ENCODE measurements around the gene KLK2. TPM values are rescaled to one million over a fixed set of nuclear protein-coding genes. Genes with fewer than 3 reads are reported as not detected.

KLK2 gene
- total and polyA plus RNA-seq, 2 of the 8 experiments (the other 6 are each of a cell fraction or from before 2014, with no cell fraction given) = 0.20 TPM; not detected in 1

DNA sequence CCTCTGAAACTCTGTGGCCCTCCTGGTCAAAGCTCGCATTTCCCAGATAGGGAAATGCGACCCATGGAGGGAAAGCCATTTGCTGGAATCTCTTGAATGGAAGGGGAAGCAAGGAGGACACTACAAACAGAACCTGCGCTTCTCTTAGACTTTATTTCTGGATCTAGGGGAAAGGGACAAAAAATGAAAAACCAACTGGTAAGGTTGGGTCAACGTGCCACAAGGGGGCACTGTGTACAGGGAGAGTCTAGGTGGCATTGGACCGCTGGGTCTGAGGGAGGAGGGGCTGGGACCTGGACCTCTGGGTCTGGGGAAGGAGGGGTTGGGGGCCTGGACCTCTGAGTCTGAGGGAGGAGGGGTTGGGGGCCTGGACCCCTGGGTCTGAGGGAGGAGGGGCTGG lies 33.0 kb downstream of the KLK2 start:
- Histone ChIP-seq H4K20me1 (replicated peaks in 1 of 2; ENCODE audit: control insufficient read depth in 1 of 2, insufficient read depth in 2 of 2, low read length in 2 of 2) (peaks cover 0 to 2% of the 10 kb centered on the region in 2 experiments), H3K79me1 (ENCODE audit: low read depth, low read length) (no peaks in the 10 kb centered on the region), H2BK5ac (ENCODE audit: low read depth, low read length) (no peak overlapping the region), H2BK15ac (ENCODE audit: low read length) (no peak overlapping the region), H4K91ac (replicated peaks; ENCODE audit: insufficient read length, low read length) (no peak overlapping the region), H2BK120ac (replicated peaks; ENCODE audit: low read depth, low read length) (no peak overlapping the region), H2AK5ac (ENCODE audit: low read depth, low read length) (no peak overlapping the region), H3K14ac (ENCODE audit: insufficient read length) (no peak overlapping the region), H4K8ac (ENCODE audit: extremely low read depth, insufficient read depth, low read length) (no peak overlapping the region), H4K5ac (ENCODE audit: insufficient read length, low read depth, low read length) (no peak overlapping the region), H2BK20ac (ENCODE audit: low read length) (no peak overlapping the region), H3K36me3 (ENCODE audit: control insufficient read depth in 2 of 4, insufficient read depth in 4 of 4, low read length in 3 of 4) (no peaks in the 10 kb centered on the region), H3K18ac (ENCODE audit: extremely low read depth, low read length) (no peak overlapping the region), H3K79me2 (ENCODE audit: control insufficient read depth in 1 of 2, insufficient read depth in 2 of 2, low read length in 2 of 2) (no peaks in the 10 kb centered on the region), H3K27ac (ENCODE audit: low read depth, low read length) (no peak overlapping the region), H3K4me2 (ENCODE audit: insufficient read depth in 1 of 2, low read depth in 2 of 2, low read length in 2 of 2) (no peak overlapping the region; a peak in 1 of 4 replicates), H3K23ac (ENCODE audit: insufficient read length) (no peak overlapping the region), H3K56ac (replicated peaks; ENCODE audit: insufficient read length, low read depth, low read length) (no peak overlapping the region), H3K27me3 (replicated peaks in 1 of 4; ENCODE audit: control insufficient read depth in 3 of 4, extremely low read depth in 1 of 4, insufficient read depth in 3 of 4, low read length in 3 of 4) (peaks cover 2 to 14% (median 10%) of the 10 kb centered on the region in 4 experiments), H2BK12ac (ENCODE audit: low read depth, low read length) (no peak overlapping the region), H3K4me3 (ENCODE audit: extremely low read depth in 1 of 4, insufficient read depth in 2 of 4, low read depth in 3 of 4, low read length in 4 of 4) (no peak overlapping the region), H3K4me1 (replicated peaks in 1 of 4; ENCODE audit: control insufficient read depth in 3 of 4, insufficient read depth in 4 of 4, low read length in 3 of 4) (peaks cover 0 to 8% (median 7%) of the 10 kb centered on the region in 4 experiments; a peak in 3 of 7 replicates), H3K9me3 (ENCODE audit: insufficient read depth in 2 of 2, low read depth in 1 of 2, low read length in 1 of 2) (no peaks in the 10 kb centered on the region), H3K4ac (replicated peaks; ENCODE audit: insufficient read length, low read depth, low read length) (no peak overlapping the region), H3K23me2 (ENCODE audit: low read depth, low read length) (peaks cover 10% of the 10 kb centered on the region), H3K9ac (replicated peaks in 1 of 4; ENCODE audit: extremely low read depth in 1 of 4, low read depth in 3 of 4, low read length in 3 of 4) (no peak overlapping the region), H2AFZ (ENCODE audit: low read length) (no peak overlapping the region)
- 15% methylated on average over 5 of the region's 5 CpGs; no CpG with 5 or more reads in 1 of the 2 experiments for WGBS, 2 experiments (ENCODE audit: extremely low coverage in 1 of 2, insufficient coverage in 1 of 2, insufficient read length in 1 of 2, insufficient replicate concordance in 2 of 2, low coverage in 1 of 2, low lambda C conversion rate in 2 of 2, missing lambda C conversion rate in 1 of 2)
- POLR2A ChIA-PET (ENCODE audit: partially characterized antibody) = interaction anchor here (1.1 kb wide), 1 partner anchor 105 kb away, joined by 4 read pairs; no protein-coding TSS in a partner anchor
- TF ChIP-seq TEAD4 (IDR thresholded peaks at IDR 0.05; ENCODE audit: low read depth, low read length) (no peak), RAD21 (IDR thresholded peaks at IDR 0.05 in 1 of 2, conservative IDR thresholded peaks at IDR 0.05 in 1 of 2; ENCODE audit: low read depth in 2 of 2, low read length in 2 of 2) (peak; percentile 60 to 70)
- TF ChIP-seq, protein P1, sequence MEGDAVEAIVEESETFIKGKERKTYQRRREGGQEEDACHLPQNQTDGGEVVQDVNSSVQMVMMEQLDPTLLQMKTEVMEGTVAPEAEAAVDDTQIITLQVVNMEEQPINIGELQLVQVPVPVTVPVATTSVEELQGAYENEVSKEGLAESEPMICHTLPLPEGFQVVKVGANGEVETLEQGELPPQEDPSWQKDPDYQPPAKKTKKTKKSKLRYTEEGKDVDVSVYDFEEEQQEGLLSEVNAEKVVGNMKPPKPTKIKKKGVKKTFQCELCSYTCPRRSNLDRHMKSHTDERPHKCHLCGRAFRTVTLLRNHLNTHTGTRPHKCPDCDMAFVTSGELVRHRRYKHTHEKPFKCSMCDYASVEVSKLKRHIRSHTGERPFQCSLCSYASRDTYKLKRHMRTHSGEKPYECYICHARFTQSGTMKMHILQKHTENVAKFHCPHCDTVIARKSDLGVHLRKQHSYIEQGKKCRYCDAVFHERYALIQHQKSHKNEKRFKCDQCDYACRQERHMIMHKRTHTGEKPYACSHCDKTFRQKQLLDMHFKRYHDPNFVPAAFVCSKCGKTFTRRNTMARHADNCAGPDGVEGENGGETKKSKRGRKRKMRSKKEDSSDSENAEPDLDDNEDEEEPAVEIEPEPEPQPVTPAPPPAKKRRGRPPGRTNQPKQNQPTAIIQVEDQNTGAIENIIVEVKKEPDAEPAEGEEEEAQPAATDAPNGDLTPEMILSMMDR (IDR thresholded peaks at IDR 0.05; ENCODE audit: control extremely low read depth in 1 of 3, insufficient read depth in 1 of 3, low read depth in 1 of 3, low read length in 3 of 3) = peak; percentile 76 to 79 (median 78)
- CTCF ChIA-PET (ENCODE audit: partially characterized antibody) = interaction anchor here (0.8 to 3.3 kb wide), 16 partner anchors 10 to 189 kb away, joined by 3 to 29 read pairs (median 4); partner anchors contain the start of genes KLK13, KLK2 and KLK8
- FAIRE-seq = peak; percentile 69
- DNase-seq (ENCODE audit: low read depth in 1 of 2, low spot score in 2 of 2) = peak in 1 of 2 experiments; percentile 83
